Fibroblast of the aortic adventitia (primary cell): ENCODE results near the gene FSTL4. TPM values are rescaled to one million over a fixed set of nuclear protein-coding genes. Genes with fewer than 3 reads are reported as not detected.

Source experiments
- DNase-seq: peaks from one replicate; pipeline ENCODE4 v3.0.0-alpha.2; 2010; ENCODE audit warnings: low read depth
- H3K4me3 ChIP-seq: 2 replicates; pipeline ENCODE4 v1.5.1; 2011; ENCODE audit warnings: low read depth, mild to moderate bottlenecking, control low read depth, low read length, moderate library complexity
- CTCF ChIP-seq: IDR thresholded peaks from 2 replicates; pipeline ENCODE4 v1.5.1; 2011; ENCODE audit warnings: mild to moderate bottlenecking, low read length, control low read depth, inconsistent platforms; ENCODE audit not compliant: insufficient read depth
- total RNA-seq: library from RNA; depleted of rRNA; stranded (reverse); fragments of >200 nt; gene quantifications from 2 replicates; pipeline ENCODE4 v1.2.3, GENCODE V29; 2012; ENCODE audit warnings: low replicate concordance

The FSTL4 gene
- total RNA-seq, 1 donor = not detected

GRCh38 chr5:133523961-133524586 is 88.3 kb downstream of the FSTL4 start:
- TF ChIP-seq CTCF = no peak
- DNase-seq = no peak
- H3K4me3 ChIP-seq = no peak overlapping the region

- DNase-seq = no peak
- no peak overlapping the region for H3K4me3 ChIP-seq
- no peak for TF ChIP-seq CTCF
Measured at GRCh38 chr5:133523013-133523658, 89.2 kb downstream of the FSTL4 start.

- DNase-seq = no peak
- no peak for TF ChIP-seq CTCF
- H3K4me3 ChIP-seq = no peak overlapping the region
Measured at GRCh38 chr5:133521801-133522200, 90.5 kb downstream of the FSTL4 start.

- DNase-seq = no peak
- TF ChIP-seq CTCF = no peak
- no peak overlapping the region for H3K4me3 ChIP-seq
Measured at GRCh38 chr5:133520991-133521706, 91.2 kb downstream of the FSTL4 start.

- TF ChIP-seq CTCF = no peak
- H3K4me3 ChIP-seq = no peak overlapping the region
- DNase-seq = no peak
Measured at GRCh38 chr5:133520062-133520461, 92.3 kb downstream of the FSTL4 start.

GRCh38 chr5:133519191-133519590 is 93.2 kb downstream of the FSTL4 start:
- no peak for DNase-seq
- TF ChIP-seq CTCF = no peak
- H3K4me3 ChIP-seq = no peak overlapping the region
